GM23338 (cell line): Measurements from ENCODE around the gene PRKAR1B. TPM values are rescaled to one million over a fixed set of nuclear protein-coding genes. Genes with fewer than 3 reads are reported as not detected.

Experiments used
- ATAC-seq: fragments of 200-7000 bp; cut with Tn5 transposase; 3 replicates; pipeline ENCODE4 v1.9.1; 2020
- DNase-seq: peaks from one replicate; pipeline ENCODE4 v3.0.0-alpha.2; 2015; ENCODE audit warnings: low spot score
- H2AFZ ChIP-seq: fragments of 200-600 bp; sonication (generic); 2 replicates; pipeline ENCODE4 v1.8.0; 2016; ENCODE audit warnings: antibody characterized with exemption, mild to moderate bottlenecking, moderate library complexity
- H3F3A ChIP-seq: fragments of 200-600 bp; sonication (generic); replicated peaks from 2 replicates; pipeline ENCODE4 v1.8.0; 2017; ENCODE audit warnings: antibody characterized with exemption, mixed run types, low read depth
- H3K27ac ChIP-seq: fragments of 200-600 bp; sonication (generic); 2 replicates; pipeline ENCODE4 v1.6.1; 2016; ENCODE audit warnings: low read depth
- H3K27me3 ChIP-seq: fragments of 200-600 bp; sonication (generic); 2 replicates; pipeline ENCODE4 v1.8.0; 2016; ENCODE audit warnings: mild to moderate bottlenecking, mixed run types, moderate library complexity; ENCODE audit not compliant: insufficient read depth
- H3K36me3 ChIP-seq: fragments of 200-600 bp; sonication (generic); 2 replicates; pipeline ENCODE4 v1.8.0; 2016; ENCODE audit warnings: mild to moderate bottlenecking; ENCODE audit not compliant: insufficient read depth
- H3K4me1 ChIP-seq: fragments of 200-600 bp; sonication (generic); 2 replicates; pipeline ENCODE4 v1.8.0; 2016; ENCODE audit warnings: mild to moderate bottlenecking, moderate library complexity; ENCODE audit not compliant: insufficient read depth
- H3K4me2 ChIP-seq: fragments of 200-600 bp; sonication (generic); 2 replicates; pipeline ENCODE4 v1.7.1; 2017; ENCODE audit warnings: mixed run types
- H3K4me3 ChIP-seq: fragments of 200-600 bp; sonication (generic); 2 replicates; pipeline ENCODE4 v1.6.1; 2016; ENCODE audit warnings: mixed run types
- H3K79me2 ChIP-seq: fragments of 200-600 bp; sonication (generic); replicated peaks from 2 replicates; pipeline ENCODE4 v1.8.0; 2017; ENCODE audit warnings: mild to moderate bottlenecking; ENCODE audit not compliant: insufficient read depth
- H3K9me2 ChIP-seq: fragments of 200-600 bp; sonication (generic); 2 replicates; pipeline ENCODE4 v1.8.0; 2017; ENCODE audit not compliant: insufficient read depth
- H4K20me1 ChIP-seq: fragments of 200-600 bp; sonication (generic); replicated peaks from 2 replicates; pipeline ENCODE4 v1.8.0; 2017; ENCODE audit warnings: mild to moderate bottlenecking; ENCODE audit not compliant: insufficient read depth
- H3K27ac Mint-ChIP-seq: 2 replicates; pipeline ENCODE4 v1.8.0; 2020; ENCODE audit warnings: inconsistent platforms, mild to moderate bottlenecking, moderate library complexity, mixed read lengths
- H3K27me3 Mint-ChIP-seq: 3 replicates; pipeline ENCODE4 v1.8.0; 2022; ENCODE audit warnings: low read depth, mild to moderate bottlenecking, moderate library complexity, mixed read lengths, inconsistent platforms; ENCODE audit not compliant: insufficient read depth, poor library complexity
- H3K36me3 Mint-ChIP-seq: 3 replicates; pipeline ENCODE4 v1.8.0; 2021; ENCODE audit warnings: low read depth, mild to moderate bottlenecking, inconsistent platforms, moderate library complexity, mixed read lengths
- H3K4me1 Mint-ChIP-seq: 3 replicates; pipeline ENCODE4 v1.8.0; 2020; ENCODE audit warnings: mild to moderate bottlenecking, inconsistent platforms, mixed read lengths
- H3K4me3 Mint-ChIP-seq: 3 replicates; pipeline ENCODE4 v1.8.0; 2021; ENCODE audit warnings: moderate library complexity, mild to moderate bottlenecking, inconsistent platforms, mixed read lengths
- H3K9me3 Mint-ChIP-seq: 3 replicates; pipeline ENCODE4 v1.8.0; 2020; ENCODE audit warnings: moderate library complexity, mild to moderate bottlenecking, inconsistent platforms, mixed read lengths
- CREB1 ChIP-seq: fragments of 250-450 bp; sonication (Bioruptor Pico); IDR thresholded peaks from 2 replicates; pipeline ENCODE4 v1.5.0; 2020; ENCODE audit warnings: low read depth, mild to moderate bottlenecking, moderate library complexity
- CTCF ChIP-seq, 2 experiments: fragments of 200-600 bp in 1 of 2; sonication (generic) in 1 of 2; conservative IDR thresholded peaks; 2 replicates each; pipeline versions ENCODE4 v1.5.1 to v1.6.1; 2016 to 2017; ENCODE audit warnings: antibody characterized with exemption in 2 of 2, low read depth in 2 of 2, mild to moderate bottlenecking in 2 of 2, moderate library complexity in 1 of 2
- ETS1 ChIP-seq: IDR thresholded peaks from 2 replicates; pipeline ENCODE4 v1.6.1; 2016; ENCODE audit warnings: antibody characterized with exemption
- EZH2 ChIP-seq: fragments of 200-600 bp; sonication (generic); IDR thresholded peaks from one replicate; pipeline ENCODE4 v1.8.0; 2017; ENCODE audit warnings: antibody characterized with exemption, mild to moderate bottlenecking, low read depth; ENCODE audit not compliant: unreplicated experiment
- JUNB ChIP-seq: IDR thresholded peaks from one replicate; pipeline ENCODE4 v1.6.1; 2016; ENCODE audit warnings: antibody characterized with exemption; ENCODE audit not compliant: unreplicated experiment
- NANOG ChIP-seq: IDR thresholded peaks from 2 replicates; pipeline ENCODE4 v1.6.1; 2016; ENCODE audit warnings: antibody characterized with exemption, borderline replicate concordance
- POLR2AphosphoS5 ChIP-seq: IDR thresholded peaks from 2 replicates; pipeline ENCODE4 v1.6.1; 2016; ENCODE audit warnings: antibody characterized with exemption, low read depth
- ZNF114 ChIP-seq: fragments of 250-450 bp; sonication (Bioruptor Pico); IDR thresholded peaks from 2 replicates; pipeline ENCODE4 v1.5.0; 2020; ENCODE audit warnings: mild to moderate bottlenecking, moderate library complexity
- ZNF331 ChIP-seq: fragments of 250-450 bp; sonication (Bioruptor Pico); IDR thresholded peaks from 2 replicates; pipeline ENCODE4 v1.5.0; 2020; ENCODE audit warnings: low read depth, mild to moderate bottlenecking, moderate library complexity
- ZNF462 ChIP-seq: fragments of 250-450 bp; sonication (Bioruptor Pico); IDR thresholded peaks from 2 replicates; pipeline ENCODE4 v1.5.0; 2020; ENCODE audit warnings: mild to moderate bottlenecking, moderate library complexity
- polyA plus RNA-seq: library from polyadenylated mRNA; unstranded; fragments of >200 nt; fragmentation: Nextera tagmentation; extraction: Ambion mirVana; gene quantifications from 2 replicates; pipeline ENCODE4 v1.2.1, GENCODE V29; 2016
- total RNA-seq: library from RNA; depleted of rRNA; stranded (reverse); fragments of >200 nt; shearing (Covaris generic); gene quantifications from 2 replicates; pipeline ENCODE4 v1.2.3, GENCODE V29; 2014

The PRKAR1B gene
- total and polyA plus RNA-seq, 2 experiments from 2014 or later, result 35.7 to 36.7 TPM

- no peak overlapping the region for H2AFZ ChIP-seq
- H3K27me3 Mint-ChIP-seq, result peaks cover 5% of the 10 kb centered on the region
Measured at GRCh38 chr7:772392-772791, 45.3 kb upstream of the PRKAR1B start.

More at GRCh38 chr7:772392-772791, 45.3 kb upstream of the PRKAR1B start:
- Histone ChIP-seq H4K20me1 (peaks cover 14% of the 10 kb centered on the region; the same call in 1 of the 2 replicates), H3K4me1 (no peaks in the 10 kb centered on the region), H3K4me2 (no peak overlapping the region), H3K27ac (no peak overlapping the region), H3K9me2 (no peaks in the 10 kb centered on the region), H3K36me3 (peaks cover 6% of the 10 kb centered on the region; the same call in 1 of the 2 replicates), H3K27me3 (no peaks in the 10 kb centered on the region), H3K79me2 (0 out of 2 replicates have a peak, but pooled peaks cover 4% of the 10 kb centered on the region), H3K4me3 (no peak overlapping the region), H3F3A (peaks cover 8% of the 10 kb centered on the region; the same call in 1 of the 2 replicates)
- Mint-ChIP-seq H3K36me3 (peaks cover 40% of the 10 kb centered on the region), H3K4me3 (no peak overlapping the region), H3K27ac (no peak overlapping the region), H3K9me3 (no peaks in the 10 kb centered on the region; the same call in 1 of the 3 replicates), H3K4me1 (no peaks in the 10 kb centered on the region; the same call in 1 of the 3 replicates)
- no peak for ATAC-seq
- TF ChIP-seq CREB1 (CRISPR knock-in tag) (no peak), EZH2 (no peak), ZNF114 (CRISPR knock-in tag) (no peak), POLR2AphosphoS5 (no peak), NANOG (no peak), ZNF331 (CRISPR knock-in tag) (no peak), JUNB (no peak), CTCF (conservative IDR thresholded peaks at IDR 0.05; ENCODE audit: low read depth in 2 of 2) (no peak), ETS1 (no peak), ZNF462 (CRISPR knock-in tag) (no peak)
- DNase-seq, result no peak
